IMR-90 (cell line): Measurements from ENCODE around the gene CEMP1. TPM values are rescaled to one million over a fixed set of nuclear protein-coding genes. Genes with fewer than 3 reads are reported as not detected.

ENCODE experiments used
- ATAC-seq: fragments of 200-7000 bp; cut with Tn5 transposase; 2 replicates; pipeline ENCODE4 v1.9.1; 2020; ENCODE audit warnings: low read depth, mild to moderate bottlenecking, moderate library complexity
- BruUV-seq: library from RNA; stranded (reverse); fragments of 400-500 nt; replicated peaks from 2 replicates; lab custom pipeline; 2021; lab: Mats Ljungman, UMichigan
- CTCF ChIA-PET: fragments of 300-600 bp; formaldehyde crosslinking; extraction: SDS; loops from one replicate; lab custom pipeline; 2021; ENCODE audit warnings: antibody characterized with exemption; lab: Yijun Ruan, JAX
- POLR2A ChIA-PET: fragments of 300-600 bp; sonication (Branson Sonifier 250); formaldehyde crosslinking; loops from one replicate; lab custom pipeline; 2022; ENCODE audit warnings: antibody characterized with exemption; ENCODE audit not compliant: unreplicated experiment; lab: Charles Lee
- DNase-seq: peaks from one replicate; pipeline ENCODE4 v3.0.0; 2013
- H2AFZ ChIP-seq: replicated peaks from 2 replicates; pipeline ENCODE3; 2013; ENCODE audit warnings: low read length, mild to moderate bottlenecking; ENCODE audit not compliant: poor library complexity
- H2AK5ac ChIP-seq: 2 replicates; pipeline ENCODE4 v1.6.1; 2013; ENCODE audit warnings: low read depth, low read length, inconsistent platforms
- H2AK9ac ChIP-seq: replicated peaks from 2 replicates; pipeline ENCODE3; 2013; ENCODE audit warnings: mild to moderate bottlenecking, low read depth, low read length, moderate library complexity; ENCODE audit not compliant: poor library complexity
- H2BK120ac ChIP-seq: 2 replicates; pipeline ENCODE4 v1.6.1; 2013; ENCODE audit warnings: low read depth, low read length, inconsistent platforms
- H2BK15ac ChIP-seq: 3 replicates; pipeline ENCODE4 v1.6.1; 2013; ENCODE audit warnings: low read depth, low read length, inconsistent platforms
- H2BK20ac ChIP-seq: 2 replicates; pipeline ENCODE4 v1.6.1; 2013; ENCODE audit warnings: low read depth, mild to moderate bottlenecking, inconsistent platforms, low read length, moderate library complexity
- H2BK5ac ChIP-seq: 2 replicates; pipeline ENCODE4 v1.6.1; 2013; ENCODE audit warnings: mild to moderate bottlenecking, low read depth, low read length, inconsistent platforms; ENCODE audit not compliant: poor library complexity, severe bottlenecking
- H3K14ac ChIP-seq: replicated peaks from 2 replicates; pipeline ENCODE4 v1.6.1; 2013; ENCODE audit warnings: low read depth, low read length, inconsistent platforms
- H3K18ac ChIP-seq: 2 replicates; pipeline ENCODE4 v1.6.1; 2013; ENCODE audit warnings: low read depth, low read length, control low read depth
- H3K23ac ChIP-seq: 2 replicates; pipeline ENCODE4 v1.6.1; 2013; ENCODE audit warnings: low read depth, low read length, inconsistent platforms
- H3K27ac ChIP-seq: 2 replicates; pipeline ENCODE4 v1.5.1; 2013; ENCODE audit warnings: mild to moderate bottlenecking, control low read depth, low read length; ENCODE audit not compliant: insufficient read depth
- H3K27me3 ChIP-seq: 2 replicates; pipeline ENCODE4 v1.6.1; 2013; ENCODE audit warnings: low read length; ENCODE audit not compliant: control insufficient read depth, insufficient read depth
- H3K36me3 ChIP-seq: 2 replicates; pipeline ENCODE4 v1.6.1; 2013; ENCODE audit warnings: low read length, mixed read lengths; ENCODE audit not compliant: control insufficient read depth, insufficient read depth
- H3K4ac ChIP-seq: 2 replicates; pipeline ENCODE4 v1.6.1; 2013; ENCODE audit warnings: low read depth, low read length, inconsistent platforms
- H3K4me1 ChIP-seq: 2 replicates; pipeline ENCODE4 v1.6.1; 2013; ENCODE audit warnings: low read length, mixed read lengths; ENCODE audit not compliant: control insufficient read depth, insufficient read depth
- H3K4me2 ChIP-seq: 2 replicates; pipeline ENCODE4 v1.6.1; 2013; ENCODE audit warnings: low read depth, mild to moderate bottlenecking, control low read depth, low read length, moderate library complexity
- H3K4me3 ChIP-seq: 2 replicates; pipeline ENCODE4 v1.5.1; 2013; ENCODE audit warnings: low read depth, mild to moderate bottlenecking, control low read depth, low read length, moderate library complexity; ENCODE audit not compliant: insufficient read depth
- H3K56ac ChIP-seq: 2 replicates; pipeline ENCODE4 v1.6.1; 2013; ENCODE audit warnings: low read length, inconsistent platforms; ENCODE audit not compliant: insufficient read depth; ENCODE audit errors: extremely low read depth
- H3K79me1 ChIP-seq, 2 experiments: 2 replicates each; pipeline ENCODE4 v1.6.1; 2013; ENCODE audit warnings: low read length in 2 of 2, inconsistent platforms in 1 of 2, low read depth in 1 of 2
- H3K9ac ChIP-seq: 2 replicates; pipeline ENCODE4 v1.6.1; 2013; ENCODE audit warnings: low read depth, low read length, control low read depth
- H3K9me1 ChIP-seq: 2 replicates; pipeline ENCODE4 v1.6.1; 2013; ENCODE audit warnings: low read length, inconsistent platforms; ENCODE audit not compliant: insufficient read depth
- H3K9me3 ChIP-seq: 2 replicates; pipeline ENCODE4 v1.6.1; 2013; ENCODE audit warnings: low read length; ENCODE audit not compliant: control insufficient read depth, insufficient read depth
- H4K20me1 ChIP-seq: 2 replicates; pipeline ENCODE4 v1.6.1; 2013; ENCODE audit warnings: low read length, inconsistent platforms; ENCODE audit not compliant: insufficient read depth
- H4K5ac ChIP-seq: 2 replicates; pipeline ENCODE4 v1.6.1; 2013; ENCODE audit warnings: mild to moderate bottlenecking, low read depth, low read length, control low read depth
- H4K8ac ChIP-seq, 2 experiments: 2 replicates each; pipeline ENCODE4 v1.6.1; 2013; ENCODE audit warnings: low read depth in 2 of 2, low read length in 2 of 2, control low read depth in 1 of 2, inconsistent platforms in 1 of 2
- H4K91ac ChIP-seq: 2 replicates; pipeline ENCODE4 v1.6.1; 2013; ENCODE audit warnings: low read depth, low read length, inconsistent platforms; ENCODE audit not compliant: insufficient read depth
- BHLHE40 ChIP-seq: fragments of 150-350 bp; IDR thresholded peaks from 2 replicates; pipeline ENCODE4 v1.6.1; 2016; ENCODE audit warnings: mild to moderate bottlenecking, low read depth, low read length
- CEBPB ChIP-seq: IDR thresholded peaks from 2 replicates; pipeline ENCODE4 v1.6.1; 2012; ENCODE audit warnings: low read depth, low read length, improper control_type of control experiment
- FOS ChIP-seq: fragments of 150-350 bp; IDR thresholded peaks from 2 replicates; pipeline ENCODE4 v1.6.1; 2016; ENCODE audit warnings: low read depth, low read length
- MAFK ChIP-seq: IDR thresholded peaks from 2 replicates; pipeline ENCODE4 v1.6.1; 2012; ENCODE audit warnings: low read depth, low read length, improper control_type of control experiment
- MXI1 ChIP-seq: IDR thresholded peaks from 2 replicates; pipeline ENCODE4 v1.6.1; 2012; ENCODE audit warnings: low read depth, mild to moderate bottlenecking, low read length, moderate library complexity, borderline replicate concordance
- NFE2L2 ChIP-seq: fragments of 150-350 bp; IDR thresholded peaks from 2 replicates; pipeline ENCODE4 v1.6.1; 2016; ENCODE audit warnings: low read depth, mild to moderate bottlenecking, low read length
- POLR2A ChIP-seq: IDR thresholded peaks from 2 replicates; pipeline ENCODE4 v1.6.1; 2012; ENCODE audit warnings: mild to moderate bottlenecking, low read depth, low read length
- RCOR1 ChIP-seq: IDR thresholded peaks from 2 replicates; pipeline ENCODE4 v1.6.1; 2012; ENCODE audit warnings: mild to moderate bottlenecking, low read length, improper control_type of control experiment; ENCODE audit not compliant: insufficient replicate concordance
- RFX5 ChIP-seq: IDR thresholded peaks from 2 replicates; pipeline ENCODE4 v1.8.0; 2012; ENCODE audit warnings: low read depth, mild to moderate bottlenecking, low read length, moderate library complexity
- USF2 ChIP-seq: fragments of 150-350 bp; IDR thresholded peaks from 2 replicates; pipeline ENCODE4 v1.6.1; 2017; ENCODE audit warnings: mild to moderate bottlenecking, antibody characterized with exemption, low read length, low read depth
- WGBS, 2 experiments: methylation state at CpG; one replicate each; pipeline versions ENCODE4 v1.1.5 to v1.1.7; 2013; ENCODE audit warnings: missing lambda C conversion rate in 2 of 2; ENCODE audit not compliant: insufficient read length in 1 of 2; ENCODE audit errors: extremely low coverage in 2 of 2; 5-methylcytosine and 5-hydroxymethylcytosine counted together
- dilution Hi-C: fragments of 300-500 bp; cut with HindIII; formaldehyde crosslinking; loops from one replicate; pipeline ENCODE4 v1.14.3; 2018; ENCODE audit warnings: low sequenced_read_pairs; ENCODE audit not compliant: unreplicated experiment
- in situ Hi-C: fragments of 300-500 bp; cut with MboI; formaldehyde crosslinking; loops from 3 replicates; pipeline ENCODE4 v1.14.3; 2019; ENCODE audit warnings: low sequenced_read_pairs, inconsistent platforms, mixed read lengths
- intact Hi-C: fragments of 100-400 bp; cut with micrococcal nuclease; formaldehyde crosslinking; loops from 2 replicates; pipeline ENCODE4 v1.10.0; 2022
- polyA plus RNA-seq, 3 experiments: library from polyadenylated mRNA; depleted of rRNA; stranded (reverse); fragments of >200 nt; gene quantifications; 2 replicates each; pipeline ENCODE4 v1.2.3, GENCODE V29; 2012; ENCODE audit warnings: low replicate concordance in 1 of 3
- total RNA-seq: library from RNA; depleted of rRNA; stranded (reverse); fragments of >200 nt; gene quantifications from 2 replicates; pipeline ENCODE4 v1.2.3, GENCODE V29; 2012

CEMP1 gene
- total and polyA plus RNA-seq, 2 of the 4 experiments (the other 2 are of a cell fraction): not detected

- no peak overlapping the region for H3K56ac ChIP-seq
- H3K4me2 ChIP-seq: peak overlapping the region; percentile 96
- peak overlapping the region; percentile 38; the same call in 1 of the 2 replicates for H2BK120ac ChIP-seq
- 1% methylated on average over 36 of the region's 84 CpGs; no CpG with 5 or more reads in 1 of the 2 experiments for WGBS, 2 experiments
- H2BK20ac ChIP-seq: no peak overlapping the region
- no peak overlapping the region for H2BK15ac ChIP-seq
- peak overlapping the region; percentile 64; the same call in 1 of the 2 replicates for H3K23ac ChIP-seq
- peak overlapping the region; percentile 95 for H2AFZ ChIP-seq
- dilution Hi-C loops (no loop called here), intact Hi-C loops (no loop called here), in situ Hi-C loops (no loop called here)
- peaks cover 0 to 22% of the 10 kb centered on the region in 2 experiments; a peak in 1 of 4 replicates for H3K79me1 ChIP-seq
- peak overlapping the region; percentile 50 for H4K91ac ChIP-seq
- peak overlapping the region; percentile 94 for H2AK9ac ChIP-seq
- peak overlapping the region; percentile 80 for H3K14ac ChIP-seq
- H3K18ac ChIP-seq: peak overlapping the region; percentile 44; the same call in 1 of the 2 replicates
- H3K27me3 ChIP-seq: no peaks in the 10 kb centered on the region
- H2AK5ac ChIP-seq: peak overlapping the region; percentile 86
- H3K4me1 ChIP-seq: peaks cover 16% of the 10 kb centered on the region
- peak; percentile 96 for ATAC-seq
- peak overlapping the region; percentile 84 for H3K9ac ChIP-seq
- H4K5ac ChIP-seq: peak overlapping the region; percentile 14; the same call in 1 of the 2 replicates
- peak; percentile 95 for DNase-seq
- ChIA-PET CTCF (no interaction called here), POLR2A (no interaction called here)
- H3K27ac ChIP-seq: peak overlapping the region; percentile 75
- no peak for TF ChIP-seq MAFK
- TF ChIP-seq USF2: peak; percentile 76; the same call in 1 of the 2 replicates
- TF ChIP-seq BHLHE40: peak; percentile 96
- TF ChIP-seq RCOR1: peak; percentile 10
- peak; percentile 91; the same call in 1 of the 2 replicates for TF ChIP-seq MXI1
- TF ChIP-seq FOS: no peak
- peak; percentile 70 for TF ChIP-seq CEBPB
- no peak for TF ChIP-seq NFE2L2
- peak; percentile 44; the same call in 1 of the 2 replicates for TF ChIP-seq POLR2A
- no peak for TF ChIP-seq RFX5
- no peaks in the 10 kb centered on the region for H3K9me3 ChIP-seq
- no TSS peak for BruUV-seq
- peak overlapping the region; percentile 79 to 80; a peak in 3 of 4 replicates for H4K8ac ChIP-seq
- peaks cover 12% of the 10 kb centered on the region; the same call in 1 of the 2 replicates for H3K9me1 ChIP-seq
- peak overlapping the region; percentile 79 for H3K4ac ChIP-seq
- H3K4me3 ChIP-seq: peak overlapping the region; percentile 60
- no peaks in the 10 kb centered on the region; the same call in none of the 2 replicates for H4K20me1 ChIP-seq
- H3K36me3 ChIP-seq: peaks cover 27% of the 10 kb centered on the region; the same call in 1 of the 2 replicates
- peak overlapping the region; percentile 59 for H2BK5ac ChIP-seq
These were observed 687 bp upstream of the CEMP1 start for GRCh38 chr16:2531696-2532493.
